ENCODE data around the gene PDE4B. TPM values are rescaled to one million over a fixed set of nuclear protein-coding genes. Genes with fewer than 3 reads are reported as not detected.

The PDE4B gene
- total and polyA plus RNA-seq, 10 of the 15 experiments (the other 5 are each of a cell fraction or from before 2014, with no cell fraction given), result 3.0 to 13.2 (median 5.7) TPM

DNA sequence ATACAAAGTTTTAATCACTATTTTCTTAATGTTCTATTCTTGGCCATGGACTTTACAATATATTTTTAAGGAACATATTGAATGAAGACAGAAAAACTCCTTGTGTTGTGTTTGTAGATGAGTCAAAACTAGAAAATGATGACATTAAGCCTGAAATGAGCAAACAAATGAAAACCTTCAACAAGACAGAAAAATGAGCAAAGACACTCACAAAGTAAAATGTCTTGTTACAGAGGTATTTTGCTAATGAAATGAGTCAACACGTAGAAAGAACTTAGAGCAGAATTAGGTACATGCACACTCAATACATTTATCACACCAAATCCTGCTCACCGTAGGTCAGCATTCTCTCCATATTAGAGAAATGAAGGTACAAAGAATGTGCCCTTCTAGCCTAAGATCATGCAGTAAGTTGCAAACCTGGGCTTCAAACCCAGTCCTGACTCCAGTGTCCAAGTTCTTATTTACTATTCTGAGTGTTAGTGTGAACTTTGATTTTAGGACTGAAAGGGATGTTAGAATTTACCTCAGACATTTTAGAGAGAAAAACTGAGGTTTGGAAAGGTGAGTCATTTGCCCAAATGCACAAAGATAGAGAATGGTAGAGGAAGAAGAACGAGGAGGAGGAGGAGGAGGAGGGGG is 607.3 kb downstream of the PDE4B start (continued):
- 0 out of 2 replicates have a peak, but pooled peaks have one; percentile 45 for TF ChIP-seq EED (IDR thresholded peaks at IDR 0.05; ENCODE audit: low read depth)

GRCh38 chr1:66400660-66401059 is 608.0 kb downstream of the PDE4B start:
- H2AFZ ChIP-seq (ENCODE audit: control insufficient read depth, low read depth, low read length), result peak overlapping the region; percentile 48; the same call in 1 of the 2 replicates
- H3K79me2 ChIP-seq (ENCODE audit: control insufficient read depth, insufficient read depth, low read length), result no peaks in the 10 kb centered on the region
- ChIA-PET CTCF (interaction anchor here (2.8 to 3.4 kb wide), 2 partner anchors 26 to 44 kb away, joined by 32 to 48 read pairs; no protein-coding TSS in a partner anchor), RAD21 (ENCODE audit: unreplicated experiment) (interaction anchor here (2.0 to 3.6 kb wide), 6 partner anchors 20 to 45 kb away, joined by 7 to 49 read pairs (median 29); no protein-coding TSS in a partner anchor), POLR2A (interaction anchor here (1.0 to 2.5 kb wide), 4 partner anchors 24 to 50 kb away, joined by 4 to 10 read pairs (median 6); no protein-coding TSS in a partner anchor), SMC1A (ENCODE audit: uncharacterized antibody, unreplicated experiment) (interaction anchor here (1.0 to 3.7 kb wide), 10 partner anchors 13 to 118 kb away, joined by 3 to 47 read pairs (median 18); no protein-coding TSS in a partner anchor)
- DNase-seq (ENCODE audit: low read depth, low spot score) (no peak), ATAC-seq (no peak; the same call in 2 of the 3 replicates), FAIRE-seq (no peak)
- no peak overlapping the region for H3K9ac ChIP-seq (ENCODE audit: control insufficient read depth, insufficient read depth, low read length)
- no TSS peak for BruUV-seq (replicated peaks)
- peak overlapping the region; percentile 81 for H3K4me2 ChIP-seq (ENCODE audit: control insufficient read depth, insufficient read depth)
- no peaks in the 10 kb centered on the region for H3K27me3 ChIP-seq (replicated peaks in 1 of 2; ENCODE audit: control insufficient read depth in 2 of 2, insufficient read depth in 2 of 2, low read length in 1 of 2)
- no peaks in the 10 kb centered on the region for H3K36me3 ChIP-seq (ENCODE audit: control insufficient read depth in 2 of 2, insufficient read depth in 2 of 2, low read length in 1 of 2)
- intact Hi-C loops (cut with micrococcal nuclease; ENCODE audit: unreplicated experiment) (loop anchor here (1.0 to 2.0 kb wide), 3 partner anchors 20 to 50 kb away; no protein-coding TSS in a partner anchor), in situ Hi-C loops (cut with MboI) (loop anchor here (5.0 kb wide), 1 partner anchor 37 kb away; no protein-coding TSS in a partner anchor)
- no peaks in the 10 kb centered on the region for H4K20me1 ChIP-seq (ENCODE audit: control insufficient read depth, insufficient read depth)
- no peak overlapping the region; the same call in 1 of the 2 replicates for H3K4me3 ChIP-seq
- peaks cover 73% of the 10 kb centered on the region for H3K4me1 ChIP-seq (ENCODE audit: control insufficient read depth, insufficient read depth, low read length)
- 59% methylated on average over 4 of the region's 4 CpGs for WGBS (ENCODE audit: insufficient coverage, insufficient replicate concordance, low lambda C conversion rate, missing lambda C conversion rate)
- no peaks in the 10 kb centered on the region for H3K9me3 ChIP-seq (replicated peaks; ENCODE audit: control insufficient read depth, insufficient read depth, low read length)
- peak overlapping the region; percentile 77 for H3K27ac ChIP-seq (ENCODE audit: control insufficient read depth, insufficient read depth)
- TF ChIP-seq, protein P1, sequence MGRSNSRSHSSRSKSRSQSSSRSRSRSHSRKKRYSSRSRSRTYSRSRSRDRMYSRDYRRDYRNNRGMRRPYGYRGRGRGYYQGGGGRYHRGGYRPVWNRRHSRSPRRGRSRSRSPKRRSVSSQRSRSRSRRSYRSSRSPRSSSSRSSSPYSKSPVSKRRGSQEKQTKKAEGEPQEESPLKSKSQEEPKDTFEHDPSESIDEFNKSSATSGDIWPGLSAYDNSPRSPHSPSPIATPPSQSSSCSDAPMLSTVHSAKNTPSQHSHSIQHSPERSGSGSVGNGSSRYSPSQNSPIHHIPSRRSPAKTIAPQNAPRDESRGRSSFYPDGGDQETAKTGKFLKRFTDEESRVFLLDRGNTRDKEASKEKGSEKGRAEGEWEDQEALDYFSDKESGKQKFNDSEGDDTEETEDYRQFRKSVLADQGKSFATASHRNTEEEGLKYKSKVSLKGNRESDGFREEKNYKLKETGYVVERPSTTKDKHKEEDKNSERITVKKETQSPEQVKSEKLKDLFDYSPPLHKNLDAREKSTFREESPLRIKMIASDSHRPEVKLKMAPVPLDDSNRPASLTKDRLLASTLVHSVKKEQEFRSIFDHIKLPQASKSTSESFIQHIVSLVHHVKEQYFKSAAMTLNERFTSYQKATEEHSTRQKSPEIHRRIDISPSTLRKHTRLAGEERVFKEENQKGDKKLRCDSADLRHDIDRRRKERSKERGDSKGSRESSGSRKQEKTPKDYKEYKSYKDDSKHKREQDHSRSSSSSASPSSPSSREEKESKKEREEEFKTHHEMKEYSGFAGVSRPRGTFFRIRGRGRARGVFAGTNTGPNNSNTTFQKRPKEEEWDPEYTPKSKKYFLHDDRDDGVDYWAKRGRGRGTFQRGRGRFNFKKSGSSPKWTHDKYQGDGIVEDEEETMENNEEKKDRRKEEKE (IDR thresholded peaks at IDR 0.05), result no peak
- TF ChIP-seq HDGF (IDR thresholded peaks at IDR 0.05), result peak; percentile 80; the same call in 1 of the 2 replicates
- 0 out of 2 replicates have a peak, but pooled peaks have one; percentile 5 for TF ChIP-seq BMI1 (IDR thresholded peaks at IDR 0.05; ENCODE audit: borderline replicate concordance)
- no peak for TF ChIP-seq MYC (IDR thresholded peaks at IDR 0.05; ENCODE audit: insufficient read depth, insufficient read length, insufficient replicate concordance, low read length, severe bottlenecking)
- TF ChIP-seq BHLHE40 (IDR thresholded peaks at IDR 0.05; ENCODE audit: borderline replicate concordance in 1 of 2, low read depth in 2 of 2, low read length in 1 of 2), result no peak
- no peak for TF ChIP-seq BRCA1 (IDR thresholded peaks at IDR 0.05; ENCODE audit: low read depth, low read length)
- TF ChIP-seq, protein P2, sequence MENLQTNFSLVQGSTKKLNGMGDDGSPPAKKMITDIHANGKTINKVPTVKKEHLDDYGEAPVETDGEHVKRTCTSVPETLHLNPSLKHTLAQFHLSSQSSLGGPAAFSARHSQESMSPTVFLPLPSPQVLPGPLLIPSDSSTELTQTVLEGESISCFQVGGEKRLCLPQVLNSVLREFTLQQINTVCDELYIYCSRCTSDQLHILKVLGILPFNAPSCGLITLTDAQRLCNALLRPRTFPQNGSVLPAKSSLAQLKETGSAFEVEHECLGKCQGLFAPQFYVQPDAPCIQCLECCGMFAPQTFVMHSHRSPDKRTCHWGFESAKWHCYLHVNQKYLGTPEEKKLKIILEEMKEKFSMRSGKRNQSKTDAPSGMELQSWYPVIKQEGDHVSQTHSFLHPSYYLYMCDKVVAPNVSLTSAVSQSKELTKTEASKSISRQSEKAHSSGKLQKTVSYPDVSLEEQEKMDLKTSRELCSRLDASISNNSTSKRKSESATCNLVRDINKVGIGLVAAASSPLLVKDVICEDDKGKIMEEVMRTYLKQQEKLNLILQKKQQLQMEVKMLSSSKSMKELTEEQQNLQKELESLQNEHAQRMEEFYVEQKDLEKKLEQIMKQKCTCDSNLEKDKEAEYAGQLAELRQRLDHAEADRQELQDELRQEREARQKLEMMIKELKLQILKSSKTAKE (IDR thresholded peaks at IDR 0.05; ENCODE audit: low read depth, poor library complexity, severe bottlenecking), result peak; percentile 23
- no peak for TF ChIP-seq ATF2 (IDR thresholded peaks at IDR 0.05; ENCODE audit: low read length)
- TF ChIP-seq CTCF (IDR thresholded peaks at IDR 0.05 in 2 of 3, conservative IDR thresholded peaks at IDR 0.05 in 1 of 3; ENCODE audit: control insufficient read depth in 2 of 3, extremely low read depth in 1 of 3, insufficient read depth in 1 of 3, low read depth in 3 of 3, low read length in 3 of 3), result no peak
- TF ChIP-seq ZNF24 (IDR thresholded peaks at IDR 0.05), result no peak

All from GM12878 (cell line).